ENCODE measurements around the gene ITLN2.

DNA sequence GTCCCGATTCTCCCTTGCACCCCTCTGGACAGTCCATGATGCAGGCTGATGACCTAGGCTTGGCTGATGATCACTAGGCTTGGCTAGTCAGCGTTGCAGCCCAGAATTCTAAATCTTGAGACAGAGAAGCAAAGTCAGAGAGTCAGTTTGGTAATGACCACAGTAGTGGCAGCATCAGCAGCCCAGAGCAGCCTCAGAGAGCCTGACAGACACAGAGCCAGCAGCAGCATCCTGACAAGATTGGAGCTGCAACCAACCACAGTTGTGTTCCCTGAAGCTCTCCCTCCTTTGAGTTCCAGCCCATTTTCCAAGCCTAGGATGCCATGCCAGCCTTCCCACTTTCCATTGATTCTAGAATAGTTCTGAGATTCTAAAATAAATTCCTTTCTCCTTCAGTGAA, 52.8 kb downstream of the ITLN2 start:
- TF ChIP-seq ZBTB8A (IDR thresholded peaks at IDR 0.05; ENCODE audit: partially characterized antibody) (no peak), KHSRP (IDR thresholded peaks at IDR 0.05) (no peak), CREB3L1 (IDR thresholded peaks at IDR 0.05; ENCODE audit: borderline replicate concordance, low read depth) (no peak), ZNF324 (CRISPR knock-in tag; IDR thresholded peaks at IDR 0.05) (no peak), CTBP1 (IDR thresholded peaks at IDR 0.05; ENCODE audit: borderline replicate concordance) (no peak), SMAD1 (IDR thresholded peaks at IDR 0.05; ENCODE audit: low read depth, low read length, partially characterized antibody) (no peak), STAG1 (CRISPR knock-in tag; IDR thresholded peaks at IDR 0.05; ENCODE audit: borderline replicate concordance) (no peak), ZNF644 (tag; IDR thresholded peaks at IDR 0.05; ENCODE audit: low read depth) (no peak)
- TF ChIP-seq, protein P1, sequence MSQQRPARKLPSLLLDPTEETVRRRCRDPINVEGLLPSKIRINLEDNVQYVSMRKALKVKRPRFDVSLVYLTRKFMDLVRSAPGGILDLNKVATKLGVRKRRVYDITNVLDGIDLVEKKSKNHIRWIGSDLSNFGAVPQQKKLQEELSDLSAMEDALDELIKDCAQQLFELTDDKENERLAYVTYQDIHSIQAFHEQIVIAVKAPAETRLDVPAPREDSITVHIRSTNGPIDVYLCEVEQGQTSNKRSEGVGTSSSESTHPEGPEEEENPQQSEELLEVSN (IDR thresholded peaks at IDR 0.05; ENCODE audit: borderline replicate concordance in 1 of 2, extremely low read depth in 1 of 2, insufficient read depth in 1 of 2, insufficient read length in 1 of 2, low read depth in 1 of 2, low read length in 1 of 2, poor library complexity in 1 of 2, severe bottlenecking in 1 of 2): no peak
- TF ChIP-seq, protein P2, sequence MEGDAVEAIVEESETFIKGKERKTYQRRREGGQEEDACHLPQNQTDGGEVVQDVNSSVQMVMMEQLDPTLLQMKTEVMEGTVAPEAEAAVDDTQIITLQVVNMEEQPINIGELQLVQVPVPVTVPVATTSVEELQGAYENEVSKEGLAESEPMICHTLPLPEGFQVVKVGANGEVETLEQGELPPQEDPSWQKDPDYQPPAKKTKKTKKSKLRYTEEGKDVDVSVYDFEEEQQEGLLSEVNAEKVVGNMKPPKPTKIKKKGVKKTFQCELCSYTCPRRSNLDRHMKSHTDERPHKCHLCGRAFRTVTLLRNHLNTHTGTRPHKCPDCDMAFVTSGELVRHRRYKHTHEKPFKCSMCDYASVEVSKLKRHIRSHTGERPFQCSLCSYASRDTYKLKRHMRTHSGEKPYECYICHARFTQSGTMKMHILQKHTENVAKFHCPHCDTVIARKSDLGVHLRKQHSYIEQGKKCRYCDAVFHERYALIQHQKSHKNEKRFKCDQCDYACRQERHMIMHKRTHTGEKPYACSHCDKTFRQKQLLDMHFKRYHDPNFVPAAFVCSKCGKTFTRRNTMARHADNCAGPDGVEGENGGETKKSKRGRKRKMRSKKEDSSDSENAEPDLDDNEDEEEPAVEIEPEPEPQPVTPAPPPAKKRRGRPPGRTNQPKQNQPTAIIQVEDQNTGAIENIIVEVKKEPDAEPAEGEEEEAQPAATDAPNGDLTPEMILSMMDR (IDR thresholded peaks at IDR 0.05 in 2 of 3, conservative IDR thresholded peaks at IDR 0.05 in 1 of 3; ENCODE audit: insufficient read depth in 2 of 3, low read depth in 1 of 3, low read length in 3 of 3): no peak
